ENCODE results near the gene LHX4.

DNA sequence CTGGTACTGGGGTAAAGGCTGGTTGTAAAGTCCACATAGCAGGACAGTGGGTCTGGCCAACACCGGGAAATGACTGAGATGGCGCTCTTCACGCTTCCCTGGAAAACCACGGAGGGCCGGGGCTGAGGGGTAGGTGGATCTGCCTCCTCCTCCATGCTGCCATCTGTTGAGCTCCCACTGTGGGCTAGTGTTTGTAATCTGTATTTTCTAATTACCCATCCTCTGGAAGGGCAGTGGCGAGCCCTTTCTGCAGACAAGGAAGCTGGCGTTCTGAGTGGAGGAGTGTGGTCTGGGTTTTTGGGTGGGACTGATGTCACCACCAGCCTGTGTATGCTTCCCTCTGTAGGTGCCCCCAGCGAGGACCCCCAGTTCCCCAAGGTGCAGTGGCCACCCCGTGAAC, 34.1 kb upstream of the LHX4 start:
- no peak for TF ChIP-seq EZH2 (IDR thresholded peaks at IDR 0.05; ENCODE audit: insufficient read depth, poor library complexity, severe bottlenecking)
- no peak for TF ChIP-seq EZH2phosphoT487 (IDR thresholded peaks at IDR 0.05; ENCODE audit: insufficient read depth, low read depth)
